Heart left ventricle (tissue), 16 donors: ENCODE data around the gene RAB2B. TPM values are rescaled to one million over a fixed set of nuclear protein-coding genes. Genes with fewer than 3 reads are reported as not detected.

Experiments
- ATAC-seq, 4 donors: fragments of 200-7000 bp; cut with Tn5 transposase; one replicate each; pipeline ENCODE4 v1.9.1; 2020 to 2022; ENCODE audit warnings: moderate library complexity in 4 of 4, mild to moderate bottlenecking in 3 of 4, moderate number of reproducible peaks in 1 of 4
- DNase-seq, 5 donors: peaks; one replicate each; pipeline ENCODE4 v3.0.0-alpha.2; 2020
- H3K27ac ChIP-seq, 12 donors: fragments of 200-600 bp; sonication (generic) in 4 of 12; one replicate each; pipeline versions ENCODE4 v1.5.0 to v1.8.0; 2016 to 2022; ENCODE audit warnings: mild to moderate bottlenecking in 2 of 12
- H3K27me3 ChIP-seq, 9 donors: fragments of 200-600 bp; sonication (generic) in 2 of 9; one replicate each; pipeline versions ENCODE4 v1.5.1 to v1.8.0; 2016 to 2022; ENCODE audit warnings: mild to moderate bottlenecking in 3 of 9
- H3K36me3 ChIP-seq, 9 donors: fragments of 200-600 bp; sonication (generic) in 2 of 9; one replicate each; pipeline versions ENCODE4 v1.5.0 to v1.8.0; 2018 to 2022; ENCODE audit warnings: mild to moderate bottlenecking in 2 of 9
- H3K4me1 ChIP-seq, 12 donors: fragments of 200-600 bp; sonication (generic) in 4 of 12; one replicate each; pipeline versions ENCODE4 v1.5.0 to v1.8.0; 2016 to 2022; ENCODE audit warnings: mild to moderate bottlenecking in 3 of 12
- H3K4me3 ChIP-seq, 12 donors: fragments of 200-600 bp; sonication (generic) in 4 of 12; one replicate each; pipeline versions ENCODE4 v1.5.0 to v1.8.0; 2017 to 2022; ENCODE audit warnings: mild to moderate bottlenecking in 9 of 12, moderate library complexity in 4 of 12
- H3K9me3 ChIP-seq, 12 donors: fragments of 200-600 bp; sonication (generic) in 4 of 12; one replicate each; pipeline versions ENCODE4 v1.5.0 to v1.8.0; 2016 to 2022; ENCODE audit warnings: mild to moderate bottlenecking in 1 of 12
- CTCF ChIP-seq, 12 donors: fragments of 200-600 bp; sonication (generic) in 4 of 12; IDR thresholded peaks; one replicate each; pipeline versions ENCODE4 v1.5.0 to v1.8.0; 2018 to 2022; ENCODE audit warnings: antibody characterized with exemption in 12 of 12, mild to moderate bottlenecking in 5 of 12
- POLR2A ChIP-seq, 2 donors: fragments of 450-650 bp; IDR thresholded peaks; one replicate each; pipeline ENCODE4 v1.6.1; 2017; ENCODE audit warnings: antibody characterized with exemption in 2 of 2, mild to moderate bottlenecking in 2 of 2, moderate library complexity in 2 of 2
- WGBS, 4 donors: extraction: QIAGEN DNeasy Blood & Tissue Kit in 2 of 4; methylation state at CpG; one replicate each; pipeline versions ENCODE4 v1.1.5 to v1.1.7; 2013 to 2018; 5-methylcytosine and 5-hydroxymethylcytosine counted together
- intact Hi-C, 10 donors: fragments of 100-400 bp; cut with DNase I; formaldehyde crosslinking; loops; one replicate each; pipeline versions ENCODE4 v1.11.1 to v1.14.2; 2022
- polyA plus RNA-seq, 2 donors: library from polyadenylated mRNA; stranded (reverse); fragments of 200-250 nt; gene quantifications; one replicate each; pipeline ENCODE4 v1.2.3, GENCODE V29; 2013
- total RNA-seq, 9 donors: library from RNA; depleted of rRNA in 2 of 9; stranded (reverse); fragments of >200 nt in 2 of 9; fragmentation: NEBNext Ultra II Directional in 3 of 9; extraction: Animal tissue kit (Norgen Biotek cat#: 25700) in 3 of 9; gene quantifications; one replicate each; pipeline versions ENCODE4 v1.1.0 to v1.2.4, GENCODE V29; 2016 to 2023
- donor health status: ischemic (EF 13 %, LVEDD 7.1; RV severe dilation, severe dysfunction).
- donor health status: healthy with polysubstance abuse.
- donor health status: DM: no; HTN: yes; CAD: no.
- donor health status: DM: no; HTN: no; CAD: no.
- donor health status: ischemic (EF 25% LVEDD 6.9; RV normal size, moderate dysfunction).
- donor health status: ischemic (EF 25% LVEDD 5.7; RV mildly dilated, moderate dysfunction).
- donor health status: healthy.
- donor health status: DM: yes; HTN: yes; CAD: no.
- donor health status: ischemic (EF 35%, LVEDD 5.7; RV mildly dilated, moderate dysfunction).
- donor health status: nonischemic (EF 11% LVEDD 7.7; RV severe dilation, severe dysfunction).
- donor health status: DM: yes; HTN: yes; CAD: no.
- donor health status: PGD.
- donor health status: ischemic (EF 29% LVEDD 5.4; RV normal size, mild dysfunction).
- donor health status: nonischemic (EF 23%, LVEDD 6.1; RV moderate dilation, normal function).

The RAB2B gene
- total and polyA plus RNA-seq, 11 donors, result 7.0 to 24.5 (median 16.9) TPM

GRCh38 chr14:21475767-21476522 is 814 bp downstream of the RAB2B start:
- peak in 1 of 4 donors; percentile 3 for ATAC-seq
- intact Hi-C loops, result loop anchor here in 6 of 10 donors (1.0 to 5.0 kb wide), 7 partner anchors 19 to 94 kb away; partner anchors contain the start of genes CHD8 (in 4 of the 6), METTL3 (in 3 of the 6) and SUPT16H (in 1 of the 6)
- Histone ChIP-seq H3K36me3 (peaks cover 0 to 52% (median 36%) of the 10 kb centered on the region in 9 donors), H3K4me3 (peak overlapping the region; percentile 4 to 98 (median 84)), H3K27ac (peak overlapping the region; percentile 11 to 90 (median 82)), H3K9me3 (no peaks in the 10 kb centered on the region), H3K4me1 (peaks cover 7 to 31% (median 19%) of the 10 kb centered on the region in 12 donors), H3K27me3 (no peaks in the 10 kb centered on the region)
- DNase-seq, result no peak
- WGBS, 4 donors, result 38 to 42% (median 39%) methylated on average over 10 of the region's 10 CpGs
- TF ChIP-seq POLR2A (IDR thresholded peaks at IDR 0.05) (no peak), CTCF (IDR thresholded peaks at IDR 0.05) (no peak)

GRCh38 chr14:21467616-21468015 is 9.1 kb downstream of the RAB2B start:
- Histone ChIP-seq H3K36me3 (peaks cover 0 to 88% (median 67%) of the 10 kb centered on the region in 9 donors), H3K4me1 (no peaks in the 10 kb centered on the region), H3K27ac (no peak overlapping the region), H3K4me3 (no peak overlapping the region), H3K27me3 (no peaks in the 10 kb centered on the region), H3K9me3 (no peaks in the 10 kb centered on the region)
- intact Hi-C loops, result no loop called here
- TF ChIP-seq CTCF (IDR thresholded peaks at IDR 0.05) (no peak), POLR2A (IDR thresholded peaks at IDR 0.05) (no peak)
- ATAC-seq (no peak), DNase-seq (no peak)
- WGBS, 4 donors, result 59 to 71% (median 64%) methylated on average over 1 of the region's 1 CpG

- intact Hi-C loops, result loop anchor here in 8 of 10 donors (1.0 to 10.0 kb wide), 10 partner anchors 19 to 774 kb away; partner anchors contain the start of genes TOX4 (in 5 of the 8), RAB2B (in 4 of the 8), HNRNPC (in 1 of the 8) and METTL3 (in 1 of the 8)
- Histone ChIP-seq H3K9me3 (no peaks in the 10 kb centered on the region), H3K36me3 (peaks cover 0 to 37% (median 21%) of the 10 kb centered on the region in 9 donors), H3K4me1 (peaks cover 0 to 33% (median 15%) of the 10 kb centered on the region in 12 donors), H3K27ac (peak within 1 kb of the TSS; percentile 91 to 99 (median 95)), H3K4me3 (peak within 1 kb of the TSS; percentile 64 to 97 (median 85)), H3K27me3 (no peaks in the 10 kb centered on the region)
- ATAC-seq (peak; percentile 100), DNase-seq (peak; percentile 99 to 100 (median 100))
- peak; percentile 44 to 81 (median 70) for TF ChIP-seq CTCF (IDR thresholded peaks at IDR 0.05)
- peak in 1 of 2 donors; percentile 46 for TF ChIP-seq POLR2A (IDR thresholded peaks at IDR 0.05)
- WGBS, 4 donors, result 0 to 1% (median 1%) methylated on average over 35 to 36 of the region's 36 CpGs
Measured at GRCh38 chr14:21455912-21456667, 20.7 kb downstream of the RAB2B start, which contains the start of gene CHD8. Gene CHD8, minus strand, starts transcription at chr14:21456123. Its CDS starts 24,480 bp downstream, at chr14:21431643.
